K562 (cell line): ENCODE measurements around the gene SLC27A4. TPM values are rescaled to one million over a fixed set of nuclear protein-coding genes. Genes with fewer than 3 reads are reported as not detected.

Experiments used
- BCOR ChIP-seq: fragments of 450-650 bp; IDR thresholded peaks from 2 replicates; pipeline ENCODE4 v1.6.1; 2016
- BDP1 ChIP-seq: IDR thresholded peaks from 3 replicates; pipeline ENCODE4 v1.6.1; 2011; ENCODE audit not compliant: insufficient read length, insufficient read depth
- CREB3 ChIP-seq: fragments of 450-650 bp; conservative IDR thresholded peaks from 2 replicates; pipeline ENCODE4 v1.6.1; 2016; ENCODE audit warnings: missing genetic modification characterization, low read depth, mild to moderate bottlenecking, missing compliant biosample characterization, moderate library complexity
- E2F8 ChIP-seq: fragments of 450-650 bp; IDR thresholded peaks from 2 replicates; pipeline ENCODE4 v1.7.1; 2018; ENCODE audit warnings: mild to moderate bottlenecking, low read depth; ENCODE audit not compliant: partially characterized antibody
- ETS1 ChIP-seq: conservative IDR thresholded peaks from 2 replicates; pipeline ENCODE4 v1.6.1; 2011; ENCODE audit warnings: low read depth, mild to moderate bottlenecking, low read length; ENCODE audit not compliant: control insufficient read depth
- HCFC1 ChIP-seq: IDR thresholded peaks from 2 replicates; pipeline ENCODE4 v1.6.1; 2012; ENCODE audit warnings: low read depth, low read length, improper control_type of control experiment
- HDAC3 ChIP-seq: fragments of 450-650 bp; IDR thresholded peaks from 2 replicates; pipeline ENCODE4 v1.6.1; 2018; ENCODE audit warnings: borderline replicate concordance, mild to moderate bottlenecking, moderate library complexity; ENCODE audit not compliant: partially characterized antibody
- MNT ChIP-seq, 2 experiments: fragments of 450-650 bp; conservative IDR thresholded peaks; 2 replicates each; pipeline ENCODE4 v1.6.1; 2017; ENCODE audit warnings: mild to moderate bottlenecking in 2 of 2, moderate library complexity in 2 of 2
- NRF1 ChIP-seq, 2 experiments: fragments of 450-650 bp; IDR thresholded peaks in 1 of 2; conservative IDR thresholded peaks in 1 of 2; 2 replicates each; pipeline ENCODE4 v1.6.1; 2014; ENCODE audit warnings: mild to moderate bottlenecking in 2 of 2
- PHB ChIP-seq: fragments of 250-450 bp; sonication (Bioruptor Pico); IDR thresholded peaks from 2 replicates; pipeline ENCODE4 v1.5.0; 2021
- PRMT5 ChIP-seq: sonication (generic); formaldehyde crosslinking; IDR thresholded peaks from 2 replicates; pipeline ENCODE4 v1.5.0; 2020; ENCODE audit warnings: missing genetic modification reagents
- RCOR1 ChIP-seq, 2 experiments: IDR thresholded peaks; 2 replicates each; pipeline ENCODE4 v1.6.1; 2012; ENCODE audit warnings: low read depth in 2 of 2, low read length in 2 of 2, borderline replicate concordance in 1 of 2, improper control_type of control experiment in 1 of 2
- RNF219 ChIP-seq: fragments of 250-450 bp; sonication (Bioruptor Pico); IDR thresholded peaks from 2 replicates; pipeline ENCODE4 v1.5.0; 2022; ENCODE audit warnings: mild to moderate bottlenecking
- SMC3 ChIP-seq: conservative IDR thresholded peaks from 2 replicates; pipeline ENCODE4 v1.6.1; 2011; ENCODE audit warnings: low read depth, low read length, improper control_type of control experiment; ENCODE audit not compliant: insufficient read depth
- TAF9B ChIP-seq: fragments of 450-650 bp; IDR thresholded peaks from 2 replicates; pipeline ENCODE4 v1.6.1; 2018; ENCODE audit warnings: mild to moderate bottlenecking; ENCODE audit not compliant: partially characterized antibody
- U2AF2 ChIP-seq: fragments of 200-400 bp; formaldehyde crosslinking; optimal IDR thresholded peaks from 2 replicates; pipeline ENCODE3; 2017; ENCODE audit warnings: low read depth, mild to moderate bottlenecking, low read length
- ZBED1 ChIP-seq: IDR thresholded peaks from 2 replicates; pipeline ENCODE4 v1.6.1; 2014
- ZNF12 ChIP-seq: sonication (generic); formaldehyde crosslinking; IDR thresholded peaks from 2 replicates; pipeline ENCODE4 v1.4.0; 2020; ENCODE audit warnings: mild to moderate bottlenecking, missing genetic modification reagents
- ZSCAN32 ChIP-seq: fragments of 450-650 bp; formaldehyde crosslinking; IDR thresholded peaks from 2 replicates; pipeline ENCODE4 v1.4.0; 2020; ENCODE audit warnings: mild to moderate bottlenecking, moderate library complexity
- polyA plus RNA-seq, 8 experiments: library from polyadenylated mRNA; depleted of rRNA in 4 of 8; stranded (reverse) in 5 of 8; unstranded in 3 of 8; fragments of >200 nt; fragmentation: Nextera tagmentation in 2 of 8; fragmentation: Illumina TruSeq in 1 of 8; extraction: Ambion mirVana in 2 of 8; extraction: Trizol in 1 of 8; gene quantifications; 2 replicates each; pipeline versions ENCODE4 v1.2.1 to v1.2.3, GENCODE V29; 2011 to 2014; ENCODE audit warnings: inconsistent platforms in 1 of 8, missing spikeins in 1 of 8
- total RNA-seq, 7 experiments: library from RNA; depleted of rRNA in 6 of 7; stranded (reverse); fragments of >200 nt in 6 of 7; fragmentation: Illumina TruSeq in 2 of 7; extraction: Trizol in 2 of 7; gene quantifications; 2 replicates each; pipeline versions ENCODE4 v1.2.1 to v1.2.3, GENCODE V29; 2011 to 2021; ENCODE audit warnings: low replicate concordance in 1 of 7

Gene SLC27A4
- total and polyA plus RNA-seq, 9 of the 15 experiments (the other 6 are each of a cell fraction or from before 2014, with no cell fraction given), result 0.25 to 35.7 (median 14.0) TPM

DNA sequence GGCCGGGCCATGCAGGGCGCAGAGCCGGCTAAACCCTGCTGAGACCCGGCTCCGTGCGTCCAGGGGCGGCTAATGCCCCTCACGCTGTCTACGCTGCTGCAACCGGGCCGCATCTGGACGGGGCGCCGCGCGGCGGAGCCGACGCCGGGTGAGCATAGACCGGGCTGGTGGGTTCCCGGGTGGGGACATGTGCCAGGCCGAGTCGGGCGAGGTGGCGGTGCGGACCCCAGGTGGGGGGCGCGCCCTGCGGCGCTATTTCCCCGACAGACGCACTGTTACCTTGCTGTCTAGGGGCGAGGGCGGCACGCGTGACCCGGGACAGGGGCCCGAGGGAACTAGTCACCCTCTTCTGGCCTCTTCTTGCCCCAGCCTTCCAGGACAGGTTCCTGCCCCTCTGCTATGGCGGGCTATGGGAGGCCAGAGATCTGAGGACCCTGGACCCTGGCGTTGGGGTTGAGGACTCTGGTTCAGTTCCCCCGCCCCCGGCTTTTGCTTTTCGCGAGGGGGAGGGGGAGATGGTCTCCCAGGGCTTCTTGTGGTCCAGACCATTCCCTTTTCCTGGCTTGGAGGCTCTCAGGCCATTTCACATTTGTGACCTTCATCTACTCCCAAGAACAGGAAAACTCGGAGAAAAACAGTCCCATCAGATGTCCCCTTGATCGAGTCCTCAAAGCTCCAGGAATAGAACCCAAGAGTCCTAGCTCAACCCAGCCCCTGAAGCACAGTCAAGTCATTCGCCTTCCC, 536 bp downstream of the SLC27A4 start (continued):
- TF ChIP-seq RNF219 (CRISPR knock-in tag) (0 out of 2 replicates have a peak, but pooled peaks have one; percentile 8), ZNF12 (CRISPR knock-in tag) (peak; percentile 38; the same call in 1 of the 2 replicates), ZBED1 (no peak), ETS1 (no peak), RCOR1 (IDR thresholded peaks at IDR 0.05; ENCODE audit: borderline replicate concordance in 1 of 2, low read depth in 2 of 2, low read length in 2 of 2) (0 out of 4 replicates have a peak, but pooled peaks of 1 of the 2 experiments have one; percentile 33), SMC3 (no peak), BCOR (0 out of 2 replicates have a peak, but pooled peaks have one; percentile 10), ZSCAN32 (CRISPR knock-in tag) (no peak), BDP1 (no peak), U2AF2 (no peak), CREB3 (no peak), TAF9B (no peak), E2F8 (no peak), NRF1 (conservative IDR thresholded peaks at IDR 0.05 in 1 of 2, IDR thresholded peaks at IDR 0.05 in 1 of 2) (no peak), PRMT5 (CRISPR knock-in tag) (peak; percentile 80), HDAC3 (no peak), HCFC1 (no peak), MNT (conservative IDR thresholded peaks at IDR 0.05) (no peak), PHB (0 out of 2 replicates have a peak, but pooled peaks have one; percentile 30)
